ENCODE measurements around the gene P2RX2. TPM values are rescaled to one million over a fixed set of nuclear protein-coding genes. Genes with fewer than 3 reads are reported as not detected.
A peak's percentile ranks its signal among the peaks of the same experiment; 100 is the strongest.
"Not testable (repeated sequence)": the region's sequence is repeated elsewhere in the genome, so short reads cannot be mapped to it uniquely, and the experiment has no call there.

Gene P2RX2
- total RNA-seq, 2 donors from 2014 or later: 1.0 TPM; not detected in 1

DNA sequence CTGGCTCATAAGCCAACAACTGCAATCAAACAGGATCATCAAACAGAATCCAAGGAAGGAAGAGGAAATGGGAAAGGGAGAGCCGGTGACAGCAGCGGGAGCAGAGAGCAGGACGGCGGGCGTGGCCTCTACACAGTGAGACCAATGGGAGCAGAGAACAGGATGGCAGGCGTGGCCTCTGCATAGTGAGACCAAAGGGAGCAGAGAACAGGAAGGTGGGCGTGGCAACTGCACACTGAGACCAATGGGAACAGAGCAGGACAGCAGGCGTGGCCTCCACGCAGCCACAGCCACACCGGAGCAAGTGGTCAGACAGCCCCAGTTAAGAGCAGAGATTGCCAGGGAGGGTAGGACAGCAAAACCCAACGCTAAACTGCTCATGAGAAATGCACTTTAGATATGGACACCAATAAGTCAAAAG lies 24.6 kb upstream of the P2RX2 start:
- peak; percentile 82 to 96 (median 91) for DNase-seq
- intact Hi-C loops (cut with DNase I): no loop called here
- H3K4me1 ChIP-seq: peaks cover 12% of the 10 kb centered on the region
- TF ChIP-seq, protein P1, sequence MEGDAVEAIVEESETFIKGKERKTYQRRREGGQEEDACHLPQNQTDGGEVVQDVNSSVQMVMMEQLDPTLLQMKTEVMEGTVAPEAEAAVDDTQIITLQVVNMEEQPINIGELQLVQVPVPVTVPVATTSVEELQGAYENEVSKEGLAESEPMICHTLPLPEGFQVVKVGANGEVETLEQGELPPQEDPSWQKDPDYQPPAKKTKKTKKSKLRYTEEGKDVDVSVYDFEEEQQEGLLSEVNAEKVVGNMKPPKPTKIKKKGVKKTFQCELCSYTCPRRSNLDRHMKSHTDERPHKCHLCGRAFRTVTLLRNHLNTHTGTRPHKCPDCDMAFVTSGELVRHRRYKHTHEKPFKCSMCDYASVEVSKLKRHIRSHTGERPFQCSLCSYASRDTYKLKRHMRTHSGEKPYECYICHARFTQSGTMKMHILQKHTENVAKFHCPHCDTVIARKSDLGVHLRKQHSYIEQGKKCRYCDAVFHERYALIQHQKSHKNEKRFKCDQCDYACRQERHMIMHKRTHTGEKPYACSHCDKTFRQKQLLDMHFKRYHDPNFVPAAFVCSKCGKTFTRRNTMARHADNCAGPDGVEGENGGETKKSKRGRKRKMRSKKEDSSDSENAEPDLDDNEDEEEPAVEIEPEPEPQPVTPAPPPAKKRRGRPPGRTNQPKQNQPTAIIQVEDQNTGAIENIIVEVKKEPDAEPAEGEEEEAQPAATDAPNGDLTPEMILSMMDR (IDR thresholded peaks at IDR 0.05): no peak
- TF ChIP-seq POLR2A (IDR thresholded peaks at IDR 0.05): no peak
- no peak overlapping the region for H3K27ac ChIP-seq
- H3K36me3 ChIP-seq (replicated peaks in 1 of 2; ENCODE audit: insufficient read depth in 1 of 2, low read depth in 2 of 2): no peaks in the 10 kb centered on the region
- peaks cover 0 to 10% of the 10 kb centered on the region in 2 donors for H3K27me3 ChIP-seq
- WGBS, 2 donors: 18 to 29% methylated on average over 11 of the region's 11 CpGs
- peak; percentile 99 for ATAC-seq
- no peak overlapping the region for H3K4me3 ChIP-seq
- no peaks in the 10 kb centered on the region for H3K9me3 ChIP-seq

DNA sequence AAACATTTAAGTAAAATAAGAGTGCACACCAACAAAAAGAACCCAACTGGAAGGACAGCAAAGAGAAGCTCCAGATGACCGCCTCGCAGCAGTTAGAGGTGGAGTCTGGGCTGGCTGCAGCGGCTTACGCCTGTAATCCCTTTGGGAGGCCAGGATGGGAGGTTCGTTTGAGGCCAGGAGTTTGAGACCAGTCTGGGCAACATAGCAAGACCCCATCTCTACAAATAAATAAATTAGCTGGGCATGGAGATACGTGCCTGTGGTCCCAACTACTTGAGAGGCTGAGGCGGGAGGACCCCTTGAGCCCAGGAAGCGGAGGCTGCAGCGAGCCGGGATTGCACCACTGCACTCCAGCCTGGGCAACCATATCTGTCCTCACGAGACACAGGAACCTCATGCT lies 23.4 kb upstream of the P2RX2 start:
- DNase-seq (no peak), ATAC-seq (no peak)
- intact Hi-C loops (cut with DNase I): no loop called here
- Histone ChIP-seq H3K4me3 (no peak overlapping the region), H3K9me3 (no peaks in the 10 kb centered on the region), H3K27me3 (peaks cover 0 to 10% of the 10 kb centered on the region in 2 donors), H3K36me3 (replicated peaks in 1 of 2; ENCODE audit: insufficient read depth in 1 of 2, low read depth in 2 of 2) (no peaks in the 10 kb centered on the region), H3K27ac (no peak overlapping the region), H3K4me1 (peaks cover 16% of the 10 kb centered on the region)
- TF ChIP-seq, protein P1 (IDR thresholded peaks at IDR 0.05): no peak
- TF ChIP-seq POLR2A (IDR thresholded peaks at IDR 0.05): no peak
- 65 to 73% methylated on average over 8 to 11 of the region's 11 CpGs for WGBS, 2 donors

DNA sequence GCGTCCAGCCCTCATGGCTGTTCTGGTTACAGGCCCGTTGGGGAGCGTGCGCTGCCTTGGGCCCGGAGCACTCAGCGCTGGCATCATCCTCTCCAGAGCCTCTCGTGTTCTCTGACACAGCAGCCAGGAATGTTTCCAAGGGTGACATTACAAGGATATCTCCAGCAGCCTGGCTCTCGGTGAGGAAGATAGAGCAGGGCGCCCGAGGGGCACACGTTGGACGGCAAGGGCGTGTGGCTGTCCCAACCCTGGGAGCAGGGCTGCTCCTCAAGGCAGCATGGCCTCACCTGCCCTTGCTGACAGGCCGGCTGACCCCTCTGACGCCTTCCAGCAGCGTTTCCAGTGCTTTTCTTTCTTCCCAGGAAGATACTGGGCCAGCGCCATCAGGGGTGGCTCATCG lies 22.6 kb upstream of the P2RX2 start:
- no peak overlapping the region for H3K4me3 ChIP-seq
- intact Hi-C loops (cut with DNase I): no loop called here
- ATAC-seq (no peak), DNase-seq (no peak)
- WGBS, 2 donors: 52 to 71% methylated on average over 11 to 17 of the region's 18 CpGs
- H3K9me3 ChIP-seq: no peaks in the 10 kb centered on the region
- no peak overlapping the region for H3K27ac ChIP-seq
- H3K4me1 ChIP-seq: peaks cover 24% of the 10 kb centered on the region
- no peaks in the 10 kb centered on the region for H3K36me3 ChIP-seq (replicated peaks in 1 of 2; ENCODE audit: insufficient read depth in 1 of 2, low read depth in 2 of 2)
- H3K27me3 ChIP-seq: peaks cover 0 to 11% of the 10 kb centered on the region in 2 donors
- TF ChIP-seq, protein P1 (IDR thresholded peaks at IDR 0.05): no peak
- TF ChIP-seq POLR2A (IDR thresholded peaks at IDR 0.05): no peak

DNA sequence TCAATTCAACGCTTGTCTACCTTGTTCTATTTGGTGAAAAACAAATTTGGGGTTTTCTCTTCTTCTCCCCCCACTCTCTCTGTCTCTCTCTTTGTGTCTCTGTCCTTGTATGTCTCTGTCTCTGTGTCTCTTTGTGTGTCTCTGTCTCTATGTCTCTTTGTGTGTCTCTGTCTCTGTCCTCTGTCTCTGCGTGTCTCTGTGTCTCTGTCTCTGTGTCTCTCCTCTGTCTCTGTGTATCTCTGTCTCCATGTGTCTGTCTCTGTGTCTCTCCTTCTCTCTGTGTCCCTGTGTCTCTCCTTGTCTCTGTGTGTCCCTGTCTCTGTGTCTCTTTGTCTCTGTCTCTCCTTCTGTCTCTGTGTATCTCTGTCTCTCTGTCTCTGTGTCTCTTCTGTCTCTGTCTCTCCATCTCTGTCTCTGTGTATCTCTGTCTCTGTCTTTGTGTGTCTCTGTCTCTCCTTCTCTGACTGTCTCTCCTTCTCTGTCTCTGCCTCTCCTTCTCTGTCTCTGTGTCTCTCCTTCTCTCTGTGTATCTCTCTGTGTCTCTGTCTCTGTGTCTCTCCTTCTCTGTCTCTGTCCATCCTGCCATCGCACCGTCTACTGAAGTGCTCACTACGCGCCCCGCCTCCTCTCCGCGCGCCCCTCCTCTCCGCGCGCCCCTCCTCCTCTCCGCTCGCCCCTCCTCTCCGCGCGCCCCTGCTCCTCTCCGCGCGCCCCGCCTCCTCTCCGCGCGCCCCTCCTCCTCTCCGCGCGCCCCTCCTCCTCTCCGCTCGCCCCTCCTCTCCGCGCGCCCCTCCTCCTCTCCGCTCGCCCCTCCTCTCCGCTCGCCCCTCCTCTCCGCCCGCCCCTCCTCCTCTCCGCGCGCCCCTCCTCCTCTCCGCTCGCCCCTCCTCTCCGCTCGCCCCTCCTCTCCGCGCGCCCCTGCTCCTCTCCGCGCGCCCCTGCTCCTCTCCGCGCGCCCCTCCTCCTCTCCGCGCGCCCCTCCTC lies 21.0 kb upstream of the P2RX2 start:
- H3K4me1 ChIP-seq: peaks cover 27% of the 10 kb centered on the region
- H3K27ac ChIP-seq: no peak overlapping the region
- H3K4me3 ChIP-seq: no peak overlapping the region
- ATAC-seq (no peak), DNase-seq (no peak)
- WGBS, 2 donors: 8 to 9% methylated on average over 13 to 23 of the region's 58 CpGs
- no peaks in the 10 kb centered on the region for H3K9me3 ChIP-seq
- TF ChIP-seq, protein P1 (IDR thresholded peaks at IDR 0.05): no peak
- TF ChIP-seq POLR2A (IDR thresholded peaks at IDR 0.05): no peak
- peaks cover 0 to 18% of the 10 kb centered on the region in 2 donors for H3K27me3 ChIP-seq
- intact Hi-C loops (cut with DNase I): no loop called here
- no peaks in the 10 kb centered on the region for H3K36me3 ChIP-seq (replicated peaks in 1 of 2; ENCODE audit: insufficient read depth in 1 of 2, low read depth in 2 of 2)

DNA sequence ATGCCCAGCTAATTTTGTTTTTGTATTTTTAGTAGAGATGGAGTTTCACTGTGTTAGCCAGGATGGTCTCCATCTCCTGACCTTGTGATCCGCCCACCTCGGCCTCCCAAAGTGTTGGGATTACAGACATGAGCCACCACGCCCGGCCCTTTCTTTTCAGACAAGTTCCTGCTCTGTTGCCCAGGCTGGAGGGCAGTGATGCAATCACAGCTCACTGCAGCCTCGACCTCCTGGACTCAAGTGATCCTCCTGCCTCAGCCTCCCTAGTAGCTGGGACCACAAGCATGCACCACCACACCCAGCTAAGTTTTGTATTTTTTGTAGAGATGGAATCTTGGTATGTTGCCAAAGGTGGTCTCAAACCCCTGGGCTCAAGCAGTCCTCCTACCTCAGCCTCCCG lies 19.1 kb upstream of the P2RX2 start:
- Histone ChIP-seq H3K4me1 (peaks cover 27% of the 10 kb centered on the region), H3K27me3 (peaks cover 0 to 31% of the 10 kb centered on the region in 2 donors)
- DNase-seq; ATAC-seq; H3K36me3 ChIP-seq (replicated peaks in 1 of 2; ENCODE audit: insufficient read depth in 1 of 2, low read depth in 2 of 2); H3K9me3 ChIP-seq; intact Hi-C loops (cut with DNase I); H3K4me3 ChIP-seq; H3K27ac ChIP-seq: not testable (repeated sequence)
- WGBS, 2 donors: 57 to 83% methylated on average over 6 of the region's 6 CpGs

Data from body of pancreas (tissue), 4 donors.